Measurements from ENCODE around the gene SLC25A21.

DNA sequence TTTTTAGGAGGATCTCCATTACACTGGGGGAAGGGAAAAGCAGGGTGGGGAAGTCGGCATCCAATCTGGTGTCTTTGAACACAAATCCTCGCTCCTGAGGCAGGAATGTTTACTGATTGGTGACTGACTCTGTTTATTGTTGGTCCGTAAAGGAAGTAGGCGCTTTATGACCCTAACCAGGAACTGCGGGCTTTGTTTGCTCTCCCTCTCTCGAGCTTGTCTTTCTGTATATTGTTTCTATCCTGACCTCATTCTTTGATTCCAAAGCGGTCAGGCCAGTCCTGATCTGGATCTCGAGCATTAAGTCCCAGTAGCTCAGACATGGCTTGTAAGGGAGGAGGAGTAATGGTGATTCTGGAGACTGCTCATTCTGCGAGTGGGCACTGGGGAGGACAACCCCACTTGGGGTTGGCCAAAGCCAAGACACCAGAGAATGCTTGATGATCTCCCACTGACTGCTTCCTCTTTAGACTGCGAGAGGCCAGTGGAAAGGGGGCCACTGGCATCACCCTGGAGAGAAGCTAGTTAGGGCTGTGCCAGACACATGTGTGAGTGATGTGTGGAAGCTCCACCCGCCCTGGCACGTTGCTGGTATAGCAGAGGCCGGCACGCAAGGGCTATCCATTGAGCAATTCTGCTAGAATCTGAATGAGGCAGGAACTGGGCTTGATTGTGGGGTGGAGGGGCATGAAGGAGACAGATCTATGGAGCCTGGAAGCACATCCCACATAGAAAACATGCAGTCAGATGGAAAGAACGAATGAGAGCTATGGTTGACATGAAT lies 316.1 kb downstream of the SLC25A21 start:
- TF ChIP-seq POLR2A (IDR thresholded peaks at IDR 0.05) (no peak), POLR2AphosphoS5 (IDR thresholded peaks at IDR 0.05) (peak in 1 of 3 donors; percentile 8)
- TF ChIP-seq, protein P1, sequence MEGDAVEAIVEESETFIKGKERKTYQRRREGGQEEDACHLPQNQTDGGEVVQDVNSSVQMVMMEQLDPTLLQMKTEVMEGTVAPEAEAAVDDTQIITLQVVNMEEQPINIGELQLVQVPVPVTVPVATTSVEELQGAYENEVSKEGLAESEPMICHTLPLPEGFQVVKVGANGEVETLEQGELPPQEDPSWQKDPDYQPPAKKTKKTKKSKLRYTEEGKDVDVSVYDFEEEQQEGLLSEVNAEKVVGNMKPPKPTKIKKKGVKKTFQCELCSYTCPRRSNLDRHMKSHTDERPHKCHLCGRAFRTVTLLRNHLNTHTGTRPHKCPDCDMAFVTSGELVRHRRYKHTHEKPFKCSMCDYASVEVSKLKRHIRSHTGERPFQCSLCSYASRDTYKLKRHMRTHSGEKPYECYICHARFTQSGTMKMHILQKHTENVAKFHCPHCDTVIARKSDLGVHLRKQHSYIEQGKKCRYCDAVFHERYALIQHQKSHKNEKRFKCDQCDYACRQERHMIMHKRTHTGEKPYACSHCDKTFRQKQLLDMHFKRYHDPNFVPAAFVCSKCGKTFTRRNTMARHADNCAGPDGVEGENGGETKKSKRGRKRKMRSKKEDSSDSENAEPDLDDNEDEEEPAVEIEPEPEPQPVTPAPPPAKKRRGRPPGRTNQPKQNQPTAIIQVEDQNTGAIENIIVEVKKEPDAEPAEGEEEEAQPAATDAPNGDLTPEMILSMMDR (IDR thresholded peaks at IDR 0.05): no peak
